HG03571 (cell line): ENCODE measurements around the gene GRB10.

ENCODE experiments used
- ATAC-seq: cut with Tn5 transposase; IDR thresholded peaks from one replicate; pipeline ENCODE4 v1.9.1; 2021; ENCODE audit not compliant: unreplicated experiment

GRB10 gene

DNA sequence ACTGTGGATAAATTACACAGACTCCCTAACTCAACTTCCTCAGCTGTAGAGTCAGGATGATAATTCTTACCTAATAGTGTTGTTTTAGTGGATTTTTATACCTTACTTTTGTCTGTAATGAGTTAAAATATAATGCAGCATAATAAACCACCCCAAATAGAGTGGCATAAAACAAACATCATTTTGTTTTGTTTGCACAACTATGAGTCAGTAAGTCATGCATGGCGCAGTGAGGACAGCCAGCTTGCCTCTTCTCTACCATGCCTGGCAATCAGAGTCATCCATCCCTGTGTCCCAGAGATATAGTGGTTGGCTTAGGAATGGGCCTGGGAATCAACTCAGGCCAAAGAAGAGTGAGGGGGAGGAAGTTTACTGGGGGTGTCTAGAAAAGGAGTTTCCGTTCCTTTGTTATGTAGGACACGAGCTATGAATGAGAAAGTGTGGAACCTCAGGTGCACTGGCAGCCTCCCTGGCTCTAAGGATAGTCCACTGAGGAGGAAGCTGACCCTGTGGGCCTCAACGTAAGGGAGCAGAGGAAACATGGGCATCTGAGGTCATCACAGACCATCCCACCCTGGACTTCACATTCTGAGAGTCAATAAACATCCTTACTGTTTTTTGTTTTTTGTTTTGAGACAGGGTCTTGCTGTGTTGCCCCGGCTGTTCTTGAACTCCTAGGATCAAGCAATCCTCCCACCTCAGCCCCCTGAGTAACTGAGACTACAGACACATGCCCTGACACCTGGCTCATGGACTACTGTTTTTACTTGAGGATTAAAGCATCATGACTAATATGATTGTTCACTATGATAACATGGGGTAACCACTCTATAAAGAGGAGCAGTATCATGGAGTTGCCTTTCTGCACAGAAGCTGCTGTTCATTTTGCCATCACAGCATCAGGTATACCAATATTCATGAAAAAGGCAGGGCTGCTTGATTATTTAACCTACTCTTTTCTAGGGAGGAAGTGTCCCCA is 21.0 kb upstream of the GRB10 start:
- no peak for ATAC-seq

GRCh38 chr7:50801907-50802306 is 19.2 kb upstream of the GRB10 start:
- no peak for ATAC-seq

GRCh38 chr7:50799873-50800272 is 17.2 kb upstream of the GRB10 start:
- ATAC-seq: no peak

DNA sequence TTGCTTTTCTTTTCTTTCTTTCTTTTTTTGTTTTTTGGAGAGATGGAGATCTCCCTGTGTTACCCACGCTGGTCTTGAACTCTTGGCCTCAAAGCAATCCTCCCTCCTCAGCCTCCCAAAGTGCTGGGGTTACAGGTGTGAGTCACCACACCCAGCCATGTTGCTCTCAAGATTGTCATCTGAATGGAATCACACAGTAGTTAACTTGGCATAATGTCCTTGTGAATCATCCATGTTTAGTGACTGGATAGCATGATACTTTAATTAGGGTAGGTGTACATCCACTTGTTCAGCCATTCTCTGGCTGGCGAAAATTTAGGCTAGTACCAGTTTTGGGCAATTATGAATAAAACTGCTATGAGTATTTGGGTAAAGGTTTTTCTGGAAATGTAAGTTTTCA is 15.4 kb upstream of the GRB10 start:
- no peak for ATAC-seq

GRCh38 chr7:50795831-50796230 is 13.1 kb upstream of the GRB10 start:
- ATAC-seq: no peak

GRCh38 chr7:50795253-50795652 is 12.6 kb upstream of the GRB10 start:
- no peak for ATAC-seq

DNA sequence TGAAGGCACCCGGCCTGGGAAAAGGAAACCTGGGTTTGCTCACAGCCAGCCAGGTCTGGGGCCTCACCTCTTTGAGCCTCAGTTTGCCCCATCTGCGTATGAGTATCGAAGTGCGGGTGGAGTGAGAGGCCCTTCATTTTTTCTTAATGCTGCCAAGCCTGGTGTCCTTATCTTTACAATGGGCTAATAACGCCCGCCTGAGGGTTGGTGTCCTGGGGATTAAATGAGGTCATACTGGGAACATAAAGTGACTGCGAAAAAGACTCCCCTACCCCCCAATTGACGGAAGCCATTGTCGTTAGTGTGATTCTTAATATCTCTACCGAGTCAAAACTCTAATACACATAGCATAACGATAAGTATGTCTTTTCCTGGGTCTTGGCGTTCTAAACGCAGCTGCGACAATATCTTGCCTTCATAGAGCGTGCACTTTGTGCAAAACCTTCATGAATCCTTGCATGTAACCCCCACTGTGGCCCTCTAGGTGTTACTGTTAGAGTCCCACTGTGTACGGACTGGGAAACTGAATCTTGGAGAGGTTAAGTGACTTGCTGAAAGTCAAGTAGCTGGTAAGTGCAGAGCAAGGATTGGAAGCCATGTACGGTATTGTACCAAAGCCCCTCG is 11.4 kb upstream of the GRB10 start:
- no peak for ATAC-seq

DNA sequence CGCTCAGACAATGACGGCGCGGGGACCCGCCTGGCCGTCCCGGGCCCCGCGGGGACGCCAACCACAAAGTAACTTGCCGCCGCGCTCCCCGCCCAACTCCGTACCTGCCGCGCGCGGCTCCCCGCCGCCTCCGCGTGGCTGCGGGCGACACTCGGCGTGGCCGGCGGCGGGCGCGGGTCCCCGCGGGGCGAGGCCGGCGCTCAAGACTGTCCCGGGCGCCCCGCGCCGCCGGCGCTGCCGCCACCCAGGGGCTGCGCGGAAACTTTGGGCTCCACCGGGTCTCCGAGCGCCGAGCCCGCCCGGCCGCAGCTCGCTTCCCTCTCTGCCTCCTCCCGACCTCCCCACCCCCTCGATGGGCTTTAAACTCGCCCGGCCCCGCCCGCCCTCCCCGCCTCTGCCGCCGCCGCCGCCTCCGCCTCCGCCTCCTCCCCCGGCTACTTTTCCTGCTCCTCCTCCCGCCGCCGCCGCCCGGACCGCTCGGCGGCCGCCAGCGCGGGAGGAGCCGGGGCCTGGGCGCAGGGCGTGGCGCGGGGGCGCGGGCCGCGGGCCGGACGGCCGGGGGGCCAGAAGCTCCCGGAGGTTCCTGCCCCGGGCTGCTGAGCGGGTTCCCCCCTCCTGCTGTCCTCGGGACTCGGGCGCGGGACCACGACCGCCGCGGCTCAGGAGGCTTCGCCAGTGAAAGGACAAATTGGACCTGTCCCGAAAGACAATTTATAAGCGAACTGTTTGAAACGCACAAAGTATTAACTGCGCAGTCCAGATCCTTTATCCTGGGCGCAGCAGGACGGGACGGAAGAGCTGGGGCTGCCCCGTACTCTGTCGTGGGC is 10.6 kb upstream of the GRB10 start:
- ATAC-seq: no peak

DNA sequence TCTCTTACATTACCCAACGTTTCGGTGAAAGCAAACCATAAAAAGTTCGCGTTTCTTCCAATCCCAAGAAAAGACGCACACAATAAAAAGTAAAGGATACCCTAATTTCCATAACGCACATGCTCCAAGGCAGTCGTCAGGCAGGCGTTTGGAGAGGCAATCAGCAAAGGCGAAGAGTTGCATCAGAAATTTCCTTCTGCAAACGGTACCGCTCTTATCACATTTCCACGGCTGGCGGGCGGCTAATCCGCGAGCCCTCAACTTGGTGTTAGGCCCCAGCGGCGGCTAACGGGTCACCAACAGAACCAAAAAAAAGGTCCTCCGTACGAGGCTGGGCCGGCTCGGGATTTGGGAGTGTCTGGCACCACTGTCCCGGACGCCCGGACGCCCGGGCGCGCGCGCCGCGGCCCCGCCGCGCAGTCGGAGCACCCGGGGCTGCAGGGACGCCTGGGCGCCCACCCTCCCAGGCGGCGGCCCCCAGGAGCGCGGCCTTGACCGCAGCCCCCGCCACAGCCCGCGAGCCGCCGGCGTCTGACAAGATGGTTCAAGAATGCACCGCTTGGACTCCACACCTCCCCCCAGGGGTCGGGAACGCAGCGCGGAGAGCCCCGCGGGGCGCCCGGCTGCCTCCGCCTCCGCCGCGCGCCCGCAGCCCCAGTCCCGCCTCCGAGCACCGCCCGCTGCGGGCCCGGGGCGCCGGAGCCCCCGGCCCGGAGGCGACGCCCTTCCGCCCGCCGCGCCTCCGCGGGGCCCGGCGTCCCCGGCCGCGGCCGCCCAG is 9.8 kb upstream of the GRB10 start:
- no peak for ATAC-seq

GRCh38 chr7:50791938-50792341 is 9.2 kb upstream of the GRB10 start:
- ATAC-seq: no peak

DNA sequence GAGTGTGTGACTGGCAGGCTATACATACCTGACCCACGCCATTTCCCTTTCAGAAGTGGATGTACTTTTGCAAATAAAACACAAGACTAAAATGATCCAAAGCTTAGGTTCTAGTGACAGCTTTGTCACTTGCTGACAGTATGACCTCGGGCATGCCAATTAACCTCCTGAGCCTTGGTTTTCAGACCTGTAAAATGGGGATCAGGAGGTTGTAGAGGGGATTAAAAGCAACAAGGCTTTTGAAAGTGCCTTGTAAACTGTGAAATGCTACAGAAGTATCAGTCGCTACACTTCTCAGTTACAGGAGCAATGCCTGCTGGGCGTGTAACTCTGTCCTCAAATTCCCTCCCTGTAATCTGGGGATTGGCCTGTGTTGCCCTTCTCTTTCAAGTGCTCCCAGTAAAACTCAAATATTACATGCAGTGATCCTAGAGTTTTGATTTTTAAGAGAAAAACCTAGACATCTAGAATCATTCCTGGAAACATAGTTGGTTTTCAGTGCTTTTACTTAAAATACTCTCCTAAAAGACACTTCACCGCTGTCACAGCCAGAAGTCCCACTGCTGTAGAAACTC is 8.8 kb upstream of the GRB10 start:
- no peak for ATAC-seq

DNA sequence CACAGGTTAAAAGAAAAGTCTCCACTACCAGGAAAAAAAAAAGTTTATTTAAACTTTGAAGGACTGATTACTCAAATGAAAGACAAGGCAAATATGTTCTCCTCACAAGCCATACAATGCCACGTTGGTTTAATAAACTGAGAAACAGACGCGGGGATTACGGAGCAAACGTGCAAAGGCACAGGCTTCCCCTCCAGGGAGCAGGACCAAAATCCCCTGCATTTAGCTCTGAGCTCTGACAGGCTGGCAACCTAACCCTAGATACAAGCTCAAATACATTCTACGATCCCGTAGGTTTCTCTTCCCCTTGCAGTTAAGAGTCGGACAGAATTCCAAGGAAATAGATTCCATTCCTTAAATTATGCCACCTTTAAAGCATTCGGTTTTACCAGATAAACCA is 7.7 kb upstream of the GRB10 start:
- no peak for ATAC-seq

DNA sequence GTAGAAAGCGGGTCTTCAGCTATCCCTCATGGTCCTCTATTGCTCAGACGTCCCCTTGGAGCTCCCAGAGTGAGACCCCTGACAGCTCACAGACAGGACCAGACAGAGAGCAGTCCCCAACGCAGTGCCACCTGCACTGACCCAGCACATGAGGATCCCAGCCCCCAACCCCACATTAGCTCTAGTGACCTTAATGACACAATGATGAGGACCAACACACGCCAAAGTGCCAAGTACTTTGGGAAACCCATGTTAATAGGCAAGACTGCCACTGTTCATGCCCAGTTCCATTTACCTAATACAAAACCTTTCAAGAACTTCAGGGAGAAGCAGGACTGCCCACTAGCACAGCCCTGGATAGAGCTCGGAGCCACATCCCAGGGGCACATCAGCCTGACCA is 5.7 kb upstream of the GRB10 start:
- ATAC-seq: no peak

DNA sequence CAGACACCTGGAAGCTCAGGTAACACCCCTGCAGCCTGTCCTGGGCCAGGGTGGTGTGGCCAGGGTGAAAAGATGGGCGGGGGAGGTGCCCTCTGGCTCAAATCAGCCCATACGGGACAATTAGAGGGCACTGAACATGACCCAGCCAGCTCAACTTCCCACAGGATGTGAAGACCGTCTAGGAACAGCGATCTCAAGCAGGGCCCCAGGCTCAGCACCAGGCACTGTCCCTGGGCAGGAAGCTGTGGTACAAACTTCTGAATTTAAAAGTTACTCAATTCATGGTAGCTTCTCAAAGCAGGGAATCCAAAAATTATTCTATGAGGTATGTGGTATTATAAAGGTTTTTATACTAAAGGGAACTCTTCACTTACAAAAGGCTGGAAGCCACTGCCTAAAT is 5.1 kb upstream of the GRB10 start:
- ATAC-seq: no peak

GRCh38 chr7:50785346-50785745 is 2.6 kb upstream of the GRB10 start:
- no peak for ATAC-seq

DNA sequence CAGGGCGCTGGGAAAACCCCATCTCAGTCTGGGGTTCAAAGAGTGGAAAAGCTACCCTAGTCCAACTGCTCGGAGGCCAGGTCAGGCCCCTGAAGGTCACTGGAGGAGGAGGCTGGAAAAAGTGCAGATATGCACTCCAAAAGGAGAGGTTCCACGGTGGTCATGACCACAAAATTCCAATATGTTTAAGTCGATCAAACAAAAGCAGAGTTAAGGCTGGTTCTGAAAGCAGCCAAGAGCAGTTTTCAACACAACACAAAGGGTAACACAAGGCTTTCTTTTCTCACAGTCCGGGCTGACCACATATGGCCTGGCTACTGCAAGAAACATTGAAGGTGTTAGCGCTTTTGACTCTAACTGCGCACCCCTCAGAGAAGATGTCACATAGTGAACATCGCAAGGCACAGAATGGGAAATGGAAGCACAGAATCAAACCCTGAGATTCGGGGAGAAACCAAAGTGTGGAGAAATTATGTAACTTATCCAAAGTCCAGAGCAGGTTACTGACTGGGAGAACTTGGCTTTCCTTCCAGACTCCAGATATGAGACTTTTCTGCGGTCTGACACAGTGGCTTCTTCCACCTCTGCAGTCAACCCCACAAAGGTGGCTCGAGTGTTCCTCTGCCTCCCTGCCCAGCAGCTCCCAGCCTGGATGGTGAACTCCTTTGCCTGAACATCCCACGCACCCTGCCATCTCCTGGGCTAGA is 1.3 kb upstream of the GRB10 start:
- ATAC-seq: no peak

GRCh38 chr7:50783303-50783702 is 607 bp upstream of the GRB10 start:
- ATAC-seq: no peak

- ATAC-seq: no peak
These were observed 1.1 kb downstream of the GRB10 start for GRCh38 chr7:50781381-50782293.

DNA sequence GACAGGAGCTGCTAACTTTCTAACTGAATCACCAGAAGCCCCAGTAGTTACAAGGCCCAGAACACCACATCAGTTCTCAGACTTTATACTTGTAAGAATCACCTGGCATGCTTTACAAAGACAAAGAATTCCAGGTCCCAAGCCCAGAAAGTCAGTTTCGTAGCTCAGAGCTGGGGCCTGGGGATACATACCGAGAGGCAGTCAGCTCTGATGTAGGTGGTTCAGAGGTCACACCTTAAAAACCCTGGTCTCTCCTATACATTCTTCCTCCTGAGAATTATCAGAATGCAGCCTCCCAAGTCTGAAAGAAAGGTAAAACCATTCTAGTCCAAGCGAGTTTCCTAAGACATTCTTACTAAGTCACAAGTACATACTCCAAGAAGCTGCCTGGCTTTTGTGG is 2.3 kb downstream of the GRB10 start:
- ATAC-seq: no peak
